Fibroblast of gingiva (primary cell): ENCODE data around the gene MCTP1.
"Not testable (repeated sequence)": the region's sequence is repeated elsewhere in the genome, so short reads cannot be mapped to it uniquely, and the experiment has no call there.

ENCODE experiments used
- DNase-seq: peaks from one replicate; pipeline ENCODE4 v3.0.0-alpha.2; 2011; ENCODE audit warnings: low read depth

Gene MCTP1

DNA sequence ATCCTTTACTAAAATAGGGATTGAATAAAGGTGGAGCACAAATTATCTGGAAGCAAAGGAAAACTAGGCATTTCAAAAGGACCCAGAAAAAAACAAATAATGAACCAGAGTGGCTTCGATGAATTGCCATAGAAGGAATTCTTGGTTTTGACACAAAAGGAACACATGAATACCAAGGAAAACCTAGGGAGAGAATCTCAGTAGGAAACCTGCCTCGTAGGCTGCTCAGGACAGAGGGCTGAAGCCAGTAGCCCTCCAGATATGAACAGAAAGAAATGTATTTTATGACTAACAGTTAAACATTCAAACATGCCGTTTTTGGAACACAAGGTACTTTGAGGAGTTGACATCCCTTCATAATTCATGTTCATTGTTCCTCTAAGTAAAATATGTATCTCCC lies 420.9 kb downstream of the MCTP1 start:
- no peak for DNase-seq

GRCh38 chr5:94857111-94857510 lies 427.8 kb downstream of the MCTP1 start:
- no peak for DNase-seq

DNA sequence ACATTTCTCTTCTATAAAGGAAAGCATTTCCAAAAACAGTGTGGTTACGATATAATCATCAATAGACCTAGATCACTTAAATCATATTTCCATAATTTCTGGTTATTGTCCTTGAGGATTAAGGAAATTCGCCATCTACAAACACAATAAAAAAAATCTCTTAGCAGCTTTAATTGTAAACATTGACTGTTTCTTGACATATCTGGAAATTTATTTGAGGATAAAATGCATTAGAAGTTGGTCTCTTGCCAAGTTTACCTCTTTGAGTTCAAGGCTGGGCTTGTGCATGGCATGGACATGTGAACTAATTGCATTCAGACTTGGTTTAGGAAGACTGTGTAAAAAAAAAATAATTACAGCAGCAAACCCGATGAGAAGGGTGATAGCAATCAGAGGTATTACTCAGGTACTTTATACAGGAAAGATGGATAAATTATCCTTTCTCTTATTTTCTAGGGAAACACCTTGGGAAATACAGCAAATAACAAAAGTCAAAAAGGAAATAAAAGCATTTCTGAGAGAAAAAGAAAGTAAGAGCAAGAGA lies 428.6 kb downstream of the MCTP1 start:
- no peak for DNase-seq

GRCh38 chr5:94855543-94855942 lies 429.4 kb downstream of the MCTP1 start:
- no peak for DNase-seq

- DNase-seq, result no peak
Measured at GRCh38 chr5:94853120-94853519, 431.8 kb downstream of the MCTP1 start.

- DNase-seq, result no peak
Measured at GRCh38 chr5:94850960-94851359, 433.9 kb downstream of the MCTP1 start.

- peak; percentile 50 for DNase-seq
Measured at GRCh38 chr5:94849821-94850736, 434.8 kb downstream of the MCTP1 start.

DNA sequence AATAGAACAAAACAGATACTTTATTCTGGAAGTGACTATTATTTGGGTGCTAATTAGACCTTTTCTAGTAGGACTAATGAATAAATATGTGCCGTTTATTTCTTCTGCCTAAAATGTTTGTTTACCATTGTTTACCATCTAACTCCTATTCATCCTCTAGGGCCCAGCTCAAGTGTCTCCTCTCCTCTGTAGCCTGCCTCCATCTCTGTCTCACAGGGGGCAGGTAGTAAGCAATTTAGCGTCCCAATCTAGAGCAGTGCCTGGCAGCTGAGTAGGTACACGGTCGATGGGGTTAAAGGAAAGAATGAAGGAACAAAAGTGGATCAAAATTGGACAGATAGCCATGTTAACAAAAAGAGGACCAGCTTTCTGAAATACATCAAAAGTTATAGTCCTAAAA lies 435.6 kb downstream of the MCTP1 start:
- DNase-seq, result no peak

GRCh38 chr5:94847726-94848125 lies 437.2 kb downstream of the MCTP1 start:
- DNase-seq, result no peak

DNA sequence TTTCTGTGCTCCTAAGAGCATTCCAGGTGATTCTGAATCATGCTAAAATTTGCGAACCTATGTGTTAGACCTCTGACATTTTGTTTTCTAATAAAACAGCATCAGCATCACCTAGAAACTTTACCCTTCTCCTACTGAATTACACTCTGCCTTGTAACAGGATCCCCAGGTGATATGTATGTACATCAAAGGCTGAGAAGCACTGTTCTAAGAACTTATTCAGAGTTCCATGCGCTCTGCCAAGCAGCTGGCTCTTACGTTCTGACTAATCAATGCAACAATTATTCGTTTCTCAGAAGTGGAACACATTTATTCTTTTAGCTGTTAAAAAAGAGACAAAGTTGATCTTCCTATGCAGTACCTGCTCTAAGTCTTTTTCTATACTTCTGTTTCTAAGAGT lies 437.9 kb downstream of the MCTP1 start:
- DNase-seq, result no peak

- DNase-seq, result not testable (repeated sequence)
Measured at GRCh38 chr5:94845696-94846095, 439.2 kb downstream of the MCTP1 start.

GRCh38 chr5:94841598-94842322 lies 443.1 kb downstream of the MCTP1 start:
- DNase-seq, result no peak

- DNase-seq, result no peak
Measured at GRCh38 chr5:94833851-94834250, 451.0 kb downstream of the MCTP1 start.

DNA sequence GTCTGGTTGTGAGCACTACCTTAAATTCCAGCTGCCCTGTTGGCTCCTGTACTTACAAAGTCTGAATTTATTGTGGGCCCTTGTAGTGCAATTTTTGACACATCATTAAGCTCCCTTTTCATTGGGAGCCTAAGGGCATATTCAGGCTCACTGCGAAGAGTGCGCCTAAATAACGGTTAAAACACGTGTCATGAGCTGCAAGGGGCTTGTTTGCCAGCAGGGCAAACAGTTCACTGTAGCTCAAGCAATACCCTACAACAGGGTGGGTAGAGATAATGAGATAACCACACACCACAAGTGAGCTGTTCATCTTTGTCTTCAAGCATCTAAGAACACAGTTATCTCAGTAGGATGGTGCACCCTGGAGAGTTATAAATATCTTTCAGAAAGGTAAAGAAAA lies 452.2 kb downstream of the MCTP1 start:
- no peak for DNase-seq

DNA sequence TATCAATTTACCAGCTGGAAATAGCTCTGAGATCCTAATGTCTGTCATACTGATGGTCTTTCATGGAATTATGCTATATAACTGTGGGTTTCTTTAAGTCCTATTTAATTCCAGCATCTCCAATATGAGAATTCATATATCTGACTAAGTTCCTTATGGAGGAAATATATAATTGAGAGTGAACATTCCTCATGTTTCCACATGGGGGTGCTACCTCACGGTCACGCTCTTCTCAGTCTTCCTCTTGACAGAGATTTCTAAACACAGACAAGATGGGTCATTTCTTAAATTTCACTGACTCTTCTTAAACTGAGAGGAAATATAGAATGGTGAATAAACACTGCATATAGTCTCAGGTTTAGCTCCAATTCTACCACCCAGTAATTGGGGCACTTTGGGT lies 454.4 kb downstream of the MCTP1 start:
- no peak for DNase-seq

GRCh38 chr5:94828222-94828621 lies 456.7 kb downstream of the MCTP1 start:
- not testable (repeated sequence) for DNase-seq

DNA sequence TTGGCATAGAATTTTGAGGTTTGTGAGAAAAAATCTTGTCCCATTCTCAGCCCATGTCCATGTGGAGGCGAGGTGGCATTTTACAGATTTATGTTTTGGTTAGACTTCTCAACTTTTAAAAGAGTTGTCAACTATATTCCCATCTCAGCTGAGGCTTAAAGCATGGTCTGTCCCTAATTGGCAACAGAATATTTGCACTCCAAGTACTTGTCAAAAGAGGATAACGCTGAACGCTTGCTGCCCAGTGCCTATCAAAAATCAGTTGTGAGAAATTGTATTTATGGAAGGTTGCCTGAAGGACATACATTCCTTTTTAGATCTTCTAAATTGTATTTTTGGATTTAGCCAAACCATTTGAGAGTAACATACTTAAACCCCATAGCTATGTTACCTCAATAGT lies 464.4 kb downstream of the MCTP1 start:
- no peak for DNase-seq

DNA sequence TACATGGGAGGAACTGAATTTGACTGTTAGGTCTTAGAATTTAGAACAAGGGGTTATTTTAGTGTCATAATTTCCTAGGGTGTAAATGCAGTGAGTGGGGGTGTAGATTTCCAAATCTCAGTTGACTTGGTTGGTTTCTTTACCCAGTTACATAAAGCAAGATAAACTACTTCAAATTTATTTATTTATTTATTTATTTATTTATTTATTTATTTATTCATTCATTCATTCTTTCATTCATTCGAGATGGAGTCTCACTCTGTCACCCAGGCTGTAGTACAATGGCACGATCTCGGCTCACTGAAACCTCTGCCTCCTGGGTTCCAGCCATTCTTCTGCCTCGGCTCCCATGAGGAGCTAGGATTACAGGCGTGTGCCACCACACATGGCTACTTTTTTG lies 466.0 kb downstream of the MCTP1 start:
- DNase-seq, result no peak

GRCh38 chr5:94815313-94816039 lies 469.4 kb downstream of the MCTP1 start:
- DNase-seq, result no peak

- DNase-seq, result no peak
Measured at GRCh38 chr5:94812232-94812631, 472.7 kb downstream of the MCTP1 start.

- no peak for DNase-seq
Measured at GRCh38 chr5:94811331-94811730, 473.6 kb downstream of the MCTP1 start.

DNA sequence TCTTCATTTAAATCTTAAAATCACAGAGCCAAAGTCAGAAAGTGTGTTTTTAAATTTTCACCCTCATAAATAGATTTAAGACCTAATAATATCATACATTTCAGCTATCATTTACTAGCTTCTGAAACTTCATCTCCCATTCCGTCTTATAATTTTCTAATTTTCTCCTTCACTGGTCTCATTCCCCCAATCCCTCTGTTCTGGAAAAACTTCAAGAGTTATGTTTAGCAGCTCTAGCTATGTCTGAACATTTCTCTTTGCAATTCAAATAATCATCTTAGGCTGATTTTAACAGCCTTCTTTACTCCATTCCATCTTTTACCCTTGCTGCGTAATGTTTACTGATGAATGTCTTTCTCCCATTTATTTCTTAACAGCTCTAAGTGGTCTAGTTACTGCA lies 474.0 kb downstream of the MCTP1 start:
- no peak for DNase-seq
